HG03469 (cell line): Measurements from ENCODE around the gene PODXL2.

Experiments
- ATAC-seq: cut with Tn5 transposase; IDR thresholded peaks from one replicate; pipeline ENCODE4 v1.9.1; 2021; ENCODE audit warnings: mild to moderate bottlenecking, moderate library complexity, moderate number of reproducible peaks; ENCODE audit not compliant: unreplicated experiment

PODXL2 gene

DNA sequence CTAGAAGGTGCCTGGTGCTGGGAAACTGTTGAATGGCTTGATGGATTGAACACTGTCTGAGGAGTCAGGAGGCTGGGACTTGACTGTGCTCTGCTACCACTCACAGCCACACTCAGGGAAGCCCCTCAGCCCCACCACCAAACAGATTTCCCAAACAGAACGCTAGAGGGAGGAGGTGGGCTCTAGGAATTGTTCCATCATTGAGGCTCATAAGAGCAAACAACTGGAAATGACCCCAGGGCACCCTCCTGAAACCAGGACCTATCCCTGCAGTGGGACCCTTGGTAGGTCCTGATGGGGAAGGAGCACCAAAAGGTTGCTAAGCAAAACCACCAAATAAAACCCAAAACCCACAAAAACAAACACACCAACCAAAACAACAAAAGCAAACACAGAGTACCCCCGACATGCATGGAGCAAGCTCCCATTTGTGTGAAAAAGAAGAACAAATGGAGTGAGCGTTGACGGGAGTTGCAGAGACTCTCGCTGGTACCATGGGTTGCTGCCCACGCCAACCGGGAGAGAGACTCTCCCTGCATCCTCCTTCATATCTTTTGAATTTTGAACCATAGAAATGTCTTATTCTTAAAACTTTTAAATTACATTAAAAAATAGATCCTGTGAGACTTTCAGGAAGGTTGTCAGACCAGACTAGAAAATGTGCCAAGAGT is 89.4 kb downstream of the PODXL2 start:
- ATAC-seq: no peak

DNA sequence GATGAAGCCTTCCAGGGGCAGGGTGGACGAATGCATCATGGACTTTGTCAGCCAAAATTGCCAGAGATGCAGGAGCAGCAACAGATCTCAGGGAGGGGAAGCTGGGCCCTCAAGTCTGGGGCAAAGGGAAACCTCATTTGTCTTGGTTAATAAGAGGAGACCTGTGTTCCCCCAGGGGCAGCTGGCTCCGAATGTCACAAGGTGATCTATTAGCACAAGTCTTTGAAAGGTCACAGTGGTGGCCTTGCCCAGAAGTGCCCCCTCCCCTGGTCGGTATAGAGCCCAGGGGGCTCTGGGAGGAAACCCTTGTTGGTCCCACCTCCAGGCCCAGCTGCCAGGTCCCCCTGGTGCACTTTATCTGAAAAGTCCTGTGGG is 89.9 kb downstream of the PODXL2 start:
- ATAC-seq: no peak

DNA sequence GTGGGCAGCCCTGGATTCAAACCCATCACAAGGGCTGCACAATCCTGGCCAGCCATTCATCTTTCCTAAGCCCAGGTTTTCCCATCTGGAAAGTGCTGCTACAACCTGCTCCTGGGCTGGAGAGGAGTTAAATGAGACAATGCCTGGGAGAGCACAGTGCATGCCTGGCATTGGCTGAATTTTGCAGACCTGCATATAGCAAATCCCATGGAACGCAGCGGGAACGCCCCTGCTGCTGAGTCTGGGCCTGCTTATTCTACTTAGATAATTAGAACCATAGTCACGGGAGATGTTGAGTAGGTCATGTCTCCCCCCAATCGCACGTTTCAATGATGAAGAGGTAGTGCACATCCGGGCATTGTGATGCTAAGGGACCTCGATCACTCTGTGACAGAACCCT is 90.4 kb downstream of the PODXL2 start:
- no peak for ATAC-seq

DNA sequence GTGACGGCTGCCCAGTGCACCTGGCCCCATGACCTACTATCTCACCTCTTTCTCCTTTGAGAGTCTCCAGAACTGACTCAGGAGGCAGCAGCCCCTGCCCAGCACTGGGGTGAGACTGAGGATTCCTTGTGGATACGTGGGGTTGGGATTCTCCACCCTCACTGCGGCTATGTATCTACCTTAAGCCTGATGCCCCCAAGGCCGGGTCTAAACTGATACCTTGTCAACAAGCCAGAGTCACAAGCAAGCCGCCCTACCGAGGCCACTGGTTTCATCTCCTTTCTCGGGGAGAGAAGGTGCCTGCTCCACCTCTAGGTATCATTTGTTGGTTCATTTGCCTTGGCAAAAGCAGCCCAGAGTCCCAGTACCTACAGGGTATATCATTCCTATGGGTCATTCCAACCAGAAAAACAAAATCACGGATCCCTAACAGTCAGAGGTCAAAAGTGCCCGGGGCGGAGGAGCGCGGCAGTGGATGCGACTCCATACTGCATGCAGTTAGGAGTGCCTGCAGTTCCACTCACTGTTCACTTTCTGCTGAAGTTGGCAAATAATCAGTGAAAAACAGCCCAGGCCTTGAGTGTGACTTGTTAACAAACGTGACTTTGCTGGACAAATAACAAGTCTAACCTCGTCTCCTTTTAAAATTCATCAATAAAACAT is 91.3 kb downstream of the PODXL2 start:
- ATAC-seq: no peak

DNA sequence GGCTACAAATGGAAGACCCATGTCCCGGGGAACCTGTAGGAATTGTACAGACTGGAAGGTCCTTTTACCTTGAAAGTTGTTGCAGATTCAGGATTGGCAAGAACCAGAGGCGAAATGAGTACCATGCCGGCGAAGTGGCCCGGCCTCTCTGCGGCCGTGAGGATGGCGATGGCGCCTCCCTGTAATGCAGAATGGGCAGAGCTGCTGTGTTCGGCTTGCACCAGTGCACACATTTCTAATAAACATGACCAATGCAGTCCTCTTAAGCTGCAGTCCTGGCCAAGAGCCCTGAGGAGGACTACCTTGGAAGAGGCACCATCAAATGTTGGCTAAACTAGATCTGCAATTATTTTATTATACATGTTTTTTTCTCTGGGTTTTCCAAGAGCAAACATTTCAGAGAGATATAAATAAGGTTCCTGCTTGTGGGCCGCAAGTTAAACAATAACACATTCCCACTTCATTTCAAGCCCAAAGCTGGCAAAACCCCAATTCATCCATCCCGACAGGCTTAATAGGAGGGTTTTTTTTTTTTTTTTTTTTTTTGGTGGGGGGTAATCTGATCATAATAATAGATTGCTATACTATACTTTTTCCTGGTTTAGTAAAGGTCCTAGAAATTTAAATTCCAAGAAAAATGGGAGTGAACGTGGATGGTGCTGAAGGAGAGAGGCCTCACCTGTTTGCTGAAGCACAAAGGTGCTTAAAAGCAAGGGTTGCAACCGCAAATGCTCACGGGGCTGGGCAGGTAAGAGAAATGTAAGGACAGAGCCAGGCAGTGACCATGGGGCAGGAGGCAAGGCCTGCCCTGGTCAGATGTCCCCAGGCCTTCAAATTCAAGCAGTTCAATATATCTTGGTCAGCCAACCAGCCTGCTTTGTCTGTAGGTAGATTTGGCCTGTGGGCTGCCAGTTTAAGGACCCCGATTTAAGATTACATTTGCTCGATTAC is 92.3 kb downstream of the PODXL2 start:
- no peak for ATAC-seq

GRCh38 chr3:127722091-127722784 is 93.3 kb downstream of the PODXL2 start:
- no peak for ATAC-seq
